ENCODE data around the gene KLHDC7A.

DNA sequence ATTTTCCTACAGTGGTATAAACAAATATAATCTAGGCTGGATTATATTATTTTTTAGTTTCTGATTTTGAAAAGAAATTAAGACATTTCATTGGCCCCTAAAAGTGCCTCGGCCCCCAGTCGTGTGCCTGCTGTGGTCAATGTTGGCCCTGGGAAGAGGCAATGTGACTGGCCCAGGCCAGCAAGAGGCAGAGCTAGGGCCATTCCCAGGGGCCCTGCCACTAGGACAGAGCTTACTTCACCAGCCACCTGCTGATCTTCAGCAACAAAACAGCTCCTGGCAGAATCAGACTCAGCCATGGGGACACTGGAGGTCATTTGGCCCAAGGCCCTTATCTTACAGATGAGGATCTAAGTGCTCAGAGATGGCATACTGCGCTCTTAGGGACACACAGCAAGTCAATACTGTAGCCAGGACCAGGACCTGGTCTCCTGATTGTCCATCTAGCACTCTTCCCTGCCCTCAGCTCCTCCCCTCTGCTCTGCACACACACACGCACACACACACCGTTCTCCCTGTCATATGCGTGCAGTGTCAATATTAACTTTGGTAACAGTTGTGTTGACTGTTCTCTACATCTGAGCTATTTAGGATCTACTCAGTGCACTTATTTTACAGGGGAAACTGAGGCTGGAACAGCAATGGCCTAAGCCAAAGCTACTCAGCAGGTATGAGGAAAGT, 16.6 kb upstream of the KLHDC7A start:
- TF ChIP-seq, protein P1, sequence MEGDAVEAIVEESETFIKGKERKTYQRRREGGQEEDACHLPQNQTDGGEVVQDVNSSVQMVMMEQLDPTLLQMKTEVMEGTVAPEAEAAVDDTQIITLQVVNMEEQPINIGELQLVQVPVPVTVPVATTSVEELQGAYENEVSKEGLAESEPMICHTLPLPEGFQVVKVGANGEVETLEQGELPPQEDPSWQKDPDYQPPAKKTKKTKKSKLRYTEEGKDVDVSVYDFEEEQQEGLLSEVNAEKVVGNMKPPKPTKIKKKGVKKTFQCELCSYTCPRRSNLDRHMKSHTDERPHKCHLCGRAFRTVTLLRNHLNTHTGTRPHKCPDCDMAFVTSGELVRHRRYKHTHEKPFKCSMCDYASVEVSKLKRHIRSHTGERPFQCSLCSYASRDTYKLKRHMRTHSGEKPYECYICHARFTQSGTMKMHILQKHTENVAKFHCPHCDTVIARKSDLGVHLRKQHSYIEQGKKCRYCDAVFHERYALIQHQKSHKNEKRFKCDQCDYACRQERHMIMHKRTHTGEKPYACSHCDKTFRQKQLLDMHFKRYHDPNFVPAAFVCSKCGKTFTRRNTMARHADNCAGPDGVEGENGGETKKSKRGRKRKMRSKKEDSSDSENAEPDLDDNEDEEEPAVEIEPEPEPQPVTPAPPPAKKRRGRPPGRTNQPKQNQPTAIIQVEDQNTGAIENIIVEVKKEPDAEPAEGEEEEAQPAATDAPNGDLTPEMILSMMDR (IDR thresholded peaks at IDR 0.05), result no peak
- TF ChIP-seq POLR2A (IDR thresholded peaks at IDR 0.05), result no peak

Measured in heart left ventricle (tissue), 13 donors.